Hematopoietic multipotent progenitor cell treated with erythropoietin and hydrocortisone succinate and interleukin-3 and kit ligand, for 15 days (in vitro differentiated cells): ENCODE measurements around the gene ZDHHC19.
"Not testable (repeated sequence)": the region's sequence is repeated elsewhere in the genome, so short reads cannot be mapped to it uniquely, and the experiment has no call there.

Experiments
- DNase-seq: peaks from one replicate; pipeline ENCODE4 v3.0.0-alpha.2; 2015; ENCODE audit warnings: low spot score

The ZDHHC19 gene

GRCh38 chr3:196203846-196204245, 7.4 kb downstream of the ZDHHC19 start:
- DNase-seq = no peak

- DNase-seq = no peak
Measured at GRCh38 chr3:196202516-196202970, 8.7 kb downstream of the ZDHHC19 start.

GRCh38 chr3:196198771-196199753, 12.1 kb downstream of the ZDHHC19 start:
- peak; percentile 31 for DNase-seq

- DNase-seq = no peak
Measured at GRCh38 chr3:196198081-196198675, 13.0 kb downstream of the ZDHHC19 start.

- no peak for DNase-seq
Measured at GRCh38 chr3:196197524-196197923, 13.7 kb downstream of the ZDHHC19 start.

GRCh38 chr3:196195664-196196265, 15.4 kb downstream of the ZDHHC19 start:
- DNase-seq = no peak

GRCh38 chr3:196194542-196194915, 16.7 kb downstream of the ZDHHC19 start:
- DNase-seq = peak; percentile 76

- peak; percentile 95 for DNase-seq
Measured at GRCh38 chr3:196193736-196194541, 17.3 kb downstream of the ZDHHC19 start.

GRCh38 chr3:196193133-196193735, 18.0 kb downstream of the ZDHHC19 start:
- peak; percentile 54 for DNase-seq

- DNase-seq = peak; percentile 55
Measured at GRCh38 chr3:196192524-196193051, 18.6 kb downstream of the ZDHHC19 start.

GRCh38 chr3:196192036-196192523, 19.1 kb downstream of the ZDHHC19 start:
- peak; percentile 39 for DNase-seq

GRCh38 chr3:196189566-196190347, 21.4 kb downstream of the ZDHHC19 start:
- no peak for DNase-seq

- DNase-seq = peak; percentile 48
Measured at GRCh38 chr3:196186651-196187573, 24.3 kb downstream of the ZDHHC19 start.

- no peak for DNase-seq
Measured at GRCh38 chr3:196184881-196185280, 26.3 kb downstream of the ZDHHC19 start.

GRCh38 chr3:196184169-196184432, 27.1 kb downstream of the ZDHHC19 start:
- not testable (repeated sequence) for DNase-seq

- DNase-seq = no peak
Measured at GRCh38 chr3:196181127-196181546, 30.1 kb downstream of the ZDHHC19 start.

GRCh38 chr3:196180346-196180745, 30.9 kb downstream of the ZDHHC19 start:
- no peak for DNase-seq

GRCh38 chr3:196179380-196180308, 31.6 kb downstream of the ZDHHC19 start:
- peak; percentile 69 for DNase-seq
